Mucosa of rectum (tissue), 2 donors: Measurements from ENCODE around the gene IGFLR1.

ENCODE experiments used
- H3K27ac ChIP-seq, 2 donors: one replicate each; pipeline ENCODE4 v1.7.0; 2013; ENCODE audit warnings: inconsistent platforms in 2 of 2, low read depth in 2 of 2, low read length in 2 of 2
- H3K27me3 ChIP-seq, 2 donors: one replicate each; pipeline ENCODE4 v1.7.0; 2013; ENCODE audit warnings: low read length in 2 of 2; ENCODE audit not compliant: control insufficient read depth in 2 of 2, insufficient read depth in 2 of 2
- H3K36me3 ChIP-seq, 2 donors: one replicate each; pipeline ENCODE4 v1.7.0; 2013; ENCODE audit warnings: low read length in 2 of 2; ENCODE audit not compliant: control insufficient read depth in 2 of 2, insufficient read depth in 2 of 2
- H3K4me1 ChIP-seq, 2 donors: one replicate each; pipeline ENCODE4 v1.7.0; 2013; ENCODE audit warnings: low read length in 2 of 2, mild to moderate bottlenecking in 1 of 2; ENCODE audit not compliant: control insufficient read depth in 2 of 2, insufficient read depth in 2 of 2
- H3K4me3 ChIP-seq, 2 donors: one replicate each; pipeline ENCODE4 v1.7.0; 2013; ENCODE audit warnings: low read length in 2 of 2
- H3K9ac ChIP-seq, 2 donors: one replicate each; pipeline ENCODE4 v1.7.0; 2013; ENCODE audit warnings: low read length in 2 of 2, low read depth in 1 of 2, mild to moderate bottlenecking in 1 of 2
- H3K9me3 ChIP-seq, 2 donors: one replicate each; pipeline ENCODE4 v1.7.0; 2013; ENCODE audit warnings: low read length in 2 of 2; ENCODE audit not compliant: control insufficient read depth in 2 of 2
- donor health status: healthy.
- donor health status: Normal muscosa, but diverticular disease.

IGFLR1 gene

DNA sequence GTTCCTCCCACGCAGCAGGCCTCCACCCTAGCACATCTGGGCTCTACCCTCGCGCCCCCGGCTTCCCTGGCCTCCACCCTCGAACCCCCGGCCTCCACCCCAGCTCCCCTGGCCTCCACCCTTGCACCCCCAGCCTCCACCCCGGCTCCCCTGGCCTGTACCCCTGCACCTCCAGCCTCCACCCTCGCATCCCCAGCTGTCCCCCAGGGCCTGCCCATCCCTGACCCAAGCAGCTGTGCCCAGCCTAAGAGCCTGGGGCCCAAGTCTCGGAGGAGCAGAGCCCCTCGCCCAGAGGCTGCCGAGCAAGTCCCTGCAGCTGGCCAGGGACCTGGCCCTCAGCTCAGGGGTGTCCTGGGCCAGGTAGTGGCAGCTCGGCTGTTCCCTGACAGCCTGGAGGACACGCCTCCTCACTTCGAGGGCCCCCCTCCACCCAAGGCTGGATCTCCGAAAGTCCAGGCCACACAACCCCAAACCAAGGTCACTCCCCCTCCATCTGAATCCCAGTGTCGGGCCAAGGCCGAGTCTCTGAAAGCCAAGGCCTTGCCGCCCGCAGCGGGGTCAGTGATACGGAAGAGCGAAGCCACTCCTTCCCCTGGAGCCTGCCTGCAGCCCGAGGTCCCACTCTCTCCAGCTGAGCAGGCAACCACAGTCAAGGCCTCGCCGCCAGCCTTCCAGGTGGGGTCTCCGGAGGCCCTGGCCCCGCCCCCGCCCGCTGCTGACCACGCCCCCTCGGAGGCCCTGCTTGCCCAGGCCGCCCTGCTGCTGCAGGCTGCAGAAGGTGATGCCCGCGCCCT is 25.2 kb upstream of the IGFLR1 start:
- Histone ChIP-seq H3K36me3 (peaks cover 6 to 14% of the 10 kb centered on the region in 2 donors), H3K4me1 (no peaks in the 10 kb centered on the region), H3K9me3 (no peaks in the 10 kb centered on the region), H3K27me3 (no peaks in the 10 kb centered on the region), H3K4me3 (no peak overlapping the region), H3K9ac (no peak overlapping the region), H3K27ac (no peak overlapping the region)

DNA sequence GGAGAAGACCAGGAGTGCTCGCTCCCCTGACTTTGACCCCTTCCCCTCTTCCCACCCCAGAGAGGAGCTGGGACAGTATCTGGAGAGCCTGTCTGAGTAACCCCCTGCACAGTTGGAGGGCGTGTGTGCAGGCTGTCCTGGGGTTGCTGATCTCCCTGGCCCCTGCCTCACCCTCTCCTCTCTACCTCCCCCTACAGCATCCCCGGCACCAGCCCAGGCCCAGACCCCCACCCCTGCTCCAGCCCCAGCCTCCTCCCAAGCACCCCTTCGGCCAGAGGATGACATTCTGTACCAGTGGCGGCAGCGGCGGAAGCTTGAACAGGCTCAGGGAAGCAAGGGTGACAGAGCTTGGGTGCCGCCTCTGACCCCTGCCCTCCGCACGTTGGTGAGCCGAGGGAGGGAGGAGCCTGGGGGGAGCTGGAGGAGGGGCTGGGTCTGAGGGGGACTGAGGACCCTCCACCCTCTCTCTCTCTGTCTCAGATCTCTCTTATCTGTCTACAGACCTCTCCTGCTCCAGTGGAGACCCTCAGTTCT is 24.4 kb upstream of the IGFLR1 start:
- Histone ChIP-seq H3K9ac (no peak overlapping the region), H3K4me3 (no peak overlapping the region), H3K36me3 (peaks cover 11 to 19% of the 10 kb centered on the region in 2 donors), H3K9me3 (no peaks in the 10 kb centered on the region), H3K4me1 (no peaks in the 10 kb centered on the region), H3K27ac (no peak overlapping the region), H3K27me3 (no peaks in the 10 kb centered on the region)

DNA sequence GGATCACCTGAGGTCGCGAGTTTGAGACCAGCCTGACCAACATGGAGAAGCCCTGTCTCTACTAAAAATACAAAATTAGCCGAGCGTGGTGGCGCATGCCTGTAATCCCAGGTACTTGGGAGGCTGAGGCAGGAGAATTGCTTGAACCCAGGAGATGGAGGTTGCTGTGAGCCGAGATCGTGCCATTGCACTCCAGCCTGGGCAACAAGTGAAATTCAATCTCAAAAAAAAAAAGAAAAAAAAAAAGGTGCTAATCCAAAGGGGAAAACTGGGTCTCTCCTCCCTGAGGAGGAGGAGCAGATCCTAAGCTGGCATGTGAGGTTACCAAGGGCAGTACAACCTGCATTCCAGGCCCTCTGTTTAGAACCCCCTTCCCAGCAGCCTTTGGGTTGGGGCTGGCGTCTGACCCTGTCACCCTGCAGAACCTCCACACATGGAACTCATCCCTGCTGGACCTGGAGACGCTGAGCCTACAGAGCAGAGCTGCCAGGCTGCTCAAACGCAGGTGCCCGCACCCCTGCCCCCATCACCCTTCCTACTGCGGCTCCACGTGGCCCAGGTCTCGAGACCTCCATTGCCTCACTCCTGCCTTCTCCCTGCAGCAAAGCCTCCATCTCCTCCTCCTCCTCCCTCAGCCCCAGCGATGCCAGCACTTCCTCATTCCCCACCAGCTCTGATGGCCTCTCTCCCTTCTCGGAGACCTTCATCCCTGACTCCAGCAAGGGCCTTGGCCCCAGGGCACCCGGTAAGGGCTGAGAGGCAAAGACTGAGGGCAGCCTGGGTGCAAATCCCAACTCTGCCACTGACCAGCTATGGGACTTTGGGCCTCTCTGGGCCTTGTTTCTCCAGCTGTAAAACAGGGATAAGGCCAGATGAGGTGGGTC is 22.4 kb upstream of the IGFLR1 start:
- Histone ChIP-seq H3K27ac (no peak overlapping the region), H3K9ac (no peak overlapping the region), H3K36me3 (peaks cover 11 to 19% of the 10 kb centered on the region in 2 donors), H3K27me3 (no peaks in the 10 kb centered on the region), H3K4me1 (no peaks in the 10 kb centered on the region), H3K4me3 (no peak overlapping the region), H3K9me3 (no peaks in the 10 kb centered on the region)

DNA sequence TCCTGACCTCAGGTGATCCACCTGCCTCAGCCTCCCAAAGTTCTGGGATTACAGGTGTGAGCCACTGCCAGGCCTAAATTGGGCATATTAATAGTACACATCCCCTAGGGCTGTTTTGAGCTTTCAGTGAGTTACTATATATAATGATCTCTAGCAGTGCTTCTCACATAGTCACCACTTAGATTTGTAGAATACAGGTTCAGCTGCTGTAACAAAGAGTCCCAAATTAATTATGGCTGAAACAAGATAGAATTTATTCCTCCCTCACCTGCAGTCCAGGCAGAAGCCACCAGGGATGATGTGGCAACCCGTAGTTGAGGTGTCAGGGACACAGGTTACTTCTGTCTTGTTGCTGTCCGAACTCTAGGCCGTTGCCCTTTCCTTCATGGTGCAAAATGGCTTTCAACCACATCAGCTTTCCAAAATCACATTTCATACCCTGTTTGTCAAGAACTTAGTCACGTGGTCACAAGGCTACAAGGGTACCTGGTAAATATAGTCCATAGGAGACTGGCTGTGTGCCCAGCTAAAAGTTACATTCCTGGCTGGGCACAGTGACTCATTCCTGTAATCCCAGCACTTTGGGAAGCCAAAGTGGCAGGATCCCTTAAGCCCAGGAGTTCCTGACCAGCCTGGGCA is 18.6 kb upstream of the IGFLR1 start:
- peaks cover 0 to 3% of the 10 kb centered on the region in 2 donors for H3K27me3 ChIP-seq
- peaks cover 19 to 20% of the 10 kb centered on the region in 2 donors for H3K4me1 ChIP-seq
- H3K9me3 ChIP-seq: no peaks in the 10 kb centered on the region
- peaks cover 11 to 16% of the 10 kb centered on the region in 2 donors for H3K36me3 ChIP-seq
- no peak overlapping the region for H3K9ac ChIP-seq
- no peak overlapping the region for H3K4me3 ChIP-seq
- H3K27ac ChIP-seq: no peak overlapping the region

DNA sequence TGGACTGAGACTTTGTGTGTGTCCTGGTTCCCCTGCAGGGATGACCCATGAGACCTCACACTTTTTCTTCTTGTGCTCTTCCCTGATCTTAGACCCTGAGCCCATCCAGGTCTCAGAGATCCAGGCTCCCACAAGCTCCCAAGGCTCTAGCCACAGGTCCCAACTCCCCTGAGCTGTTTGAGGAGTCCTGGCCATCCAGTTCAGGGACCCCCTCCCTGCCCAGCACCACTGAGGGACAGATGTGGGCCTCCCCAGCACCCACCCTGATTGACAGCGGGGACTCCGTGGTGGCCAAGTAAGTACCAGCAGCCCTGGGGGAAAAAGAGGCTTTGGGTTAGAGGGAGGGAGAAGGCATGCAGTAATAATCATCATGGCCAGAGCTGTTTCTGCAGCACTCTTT is 17.4 kb upstream of the IGFLR1 start:
- peaks cover 28% of the 10 kb centered on the region in 2 donors for H3K4me1 ChIP-seq
- peaks cover 7 to 11% of the 10 kb centered on the region in 2 donors for H3K36me3 ChIP-seq
- no peaks in the 10 kb centered on the region for H3K9me3 ChIP-seq
- H3K9ac ChIP-seq: no peak overlapping the region
- peaks cover 0 to 3% of the 10 kb centered on the region in 2 donors for H3K27me3 ChIP-seq
- no peak overlapping the region for H3K4me3 ChIP-seq
- H3K27ac ChIP-seq: no peak overlapping the region

DNA sequence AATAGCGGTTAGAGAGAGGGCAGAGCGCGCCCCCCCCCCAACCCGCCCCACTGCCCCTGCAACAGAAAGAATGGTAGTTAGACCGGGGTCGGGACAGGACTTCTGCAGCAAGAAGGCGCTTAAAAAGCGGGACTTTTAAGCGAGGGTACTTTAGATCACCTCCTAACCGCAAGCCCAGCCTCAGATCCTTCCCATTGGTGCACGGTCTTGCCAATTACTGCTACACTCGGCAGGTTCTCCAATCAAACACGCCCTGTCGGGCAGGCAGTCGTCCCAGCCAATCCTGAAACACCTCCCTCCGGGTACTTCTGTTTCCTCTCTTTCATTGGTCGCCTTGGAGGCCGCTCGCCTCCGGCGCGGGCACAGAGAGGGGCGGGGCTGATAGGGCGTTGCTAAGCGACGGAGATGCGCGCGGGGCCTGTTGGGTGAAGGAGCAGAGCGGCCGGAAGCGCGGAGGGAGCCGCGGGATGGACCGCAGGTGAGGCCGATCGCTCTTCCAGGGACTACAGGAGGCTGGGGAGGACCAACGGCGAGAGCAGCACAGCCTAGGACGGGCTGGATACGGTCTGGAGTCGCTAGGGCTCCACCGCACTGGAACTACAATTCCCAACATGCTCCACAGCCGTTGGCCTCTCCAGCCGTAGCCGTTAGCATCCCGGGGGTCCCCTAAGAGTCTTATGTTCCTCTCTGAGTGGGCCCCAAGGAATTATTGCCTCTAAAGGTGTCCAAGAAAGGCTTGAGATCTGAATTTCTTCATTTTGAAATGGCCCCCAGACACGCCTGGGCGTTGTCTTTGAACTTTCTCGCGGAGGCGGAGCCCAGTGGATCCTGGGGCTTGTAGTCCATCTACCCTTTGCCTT is 15.7 kb upstream of the IGFLR1 start, which contains the start of gene PROSER3:
PROSER3 (plus strand) TSS at position 428 of the 860 bp plus-strand sequence; CDS start at position 468, 40 bp downstream.
- Histone ChIP-seq H3K36me3 (peaks cover 15 to 17% of the 10 kb centered on the region in 2 donors), H3K27ac (peak within 1 kb of the TSS; percentile 94 to 97), H3K9me3 (no peaks in the 10 kb centered on the region), H3K4me1 (peaks cover 28% of the 10 kb centered on the region in 2 donors), H3K27me3 (peaks cover 0 to 3% of the 10 kb centered on the region in 2 donors), H3K9ac (peak within 1 kb of the TSS; percentile 92), H3K4me3 (peak within 1 kb of the TSS; percentile 98 to 100)

DNA sequence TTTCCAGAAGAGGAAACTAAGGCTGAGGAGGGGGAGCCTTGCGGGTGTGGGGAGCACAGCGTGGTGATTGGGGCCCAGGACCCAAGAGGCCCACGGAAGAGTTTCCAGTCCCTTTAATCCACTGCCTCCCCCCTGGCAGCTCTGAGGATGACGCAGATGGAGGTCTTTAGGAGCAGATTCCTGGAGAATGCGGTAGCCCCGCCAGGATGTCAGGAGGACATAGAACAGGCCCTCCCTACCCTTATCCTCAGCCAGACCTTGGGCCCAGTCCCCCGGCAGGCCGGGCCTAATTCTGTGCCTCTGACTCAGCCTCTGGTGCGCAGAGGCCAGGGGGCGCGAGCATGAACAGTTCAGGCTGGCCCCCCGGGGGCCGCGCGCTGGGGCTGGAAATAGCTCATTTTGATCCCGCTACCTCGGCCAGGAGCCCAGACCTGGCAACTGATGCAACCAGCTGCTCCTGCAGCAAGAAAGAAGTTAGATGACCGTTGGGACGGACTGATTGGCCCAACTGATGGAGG is 15.0 kb upstream of the IGFLR1 start:
- no peaks in the 10 kb centered on the region for H3K9me3 ChIP-seq
- no peak overlapping the region for H3K9ac ChIP-seq
- peaks cover 28% of the 10 kb centered on the region in 2 donors for H3K4me1 ChIP-seq
- peak overlapping the region; percentile 57 to 98 for H3K4me3 ChIP-seq
- peaks cover 21 to 23% of the 10 kb centered on the region in 2 donors for H3K36me3 ChIP-seq
- peaks cover 0 to 3% of the 10 kb centered on the region in 2 donors for H3K27me3 ChIP-seq
- peak overlapping the region; percentile 59 to 97 for H3K27ac ChIP-seq

DNA sequence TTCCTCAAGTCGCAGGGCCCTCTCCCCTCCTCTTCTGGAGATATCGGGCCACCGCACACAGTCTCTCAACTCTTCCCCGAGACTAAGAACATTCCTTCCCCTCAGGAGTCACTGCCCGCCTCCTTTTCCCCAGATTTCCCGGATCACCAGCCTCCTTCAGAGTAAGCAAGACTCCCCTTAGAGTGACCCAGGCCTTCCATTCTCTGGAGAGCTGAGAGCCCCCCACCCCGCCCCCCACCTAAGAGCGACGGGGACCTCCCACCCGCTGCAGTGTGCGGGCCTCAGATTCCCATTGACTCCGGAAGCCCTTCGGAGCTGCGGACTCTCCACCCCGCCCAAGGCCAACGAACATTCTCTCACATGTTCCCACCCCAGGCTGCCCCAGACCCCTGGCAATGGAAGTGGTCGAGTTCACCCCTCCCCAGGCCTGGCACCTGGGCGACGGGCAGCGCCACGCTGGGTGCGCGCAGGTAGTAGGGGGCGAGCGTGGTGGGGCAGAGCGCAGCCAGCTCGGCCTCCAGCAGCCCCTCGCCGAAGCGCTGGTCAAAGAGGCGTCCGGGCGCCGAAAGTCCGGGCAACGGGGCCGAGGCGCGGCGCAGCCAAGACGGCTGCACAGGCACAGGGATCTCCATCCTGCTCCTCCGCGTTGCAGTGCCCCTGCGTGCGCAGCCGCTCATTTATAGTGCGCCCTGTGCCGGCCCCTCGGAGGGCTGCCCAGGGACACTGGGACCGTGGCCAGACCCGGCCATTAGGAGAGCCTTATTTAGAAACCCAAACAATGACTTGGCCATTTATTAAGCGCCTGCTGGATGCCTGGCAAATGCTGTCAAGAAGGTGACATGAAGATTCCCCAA is 14.4 kb upstream of the IGFLR1 start, which contains the start of gene HSPB6:
HSPB6 (minus strand) TSS at position 653 of the 854 bp plus-strand sequence; CDS start at position 632, 21 bp downstream.
- no peaks in the 10 kb centered on the region for H3K9me3 ChIP-seq
- H3K4me3 ChIP-seq: peak within 1 kb of the TSS; percentile 57 to 98
- H3K4me1 ChIP-seq: peaks cover 28% of the 10 kb centered on the region in 2 donors
- peaks cover 15 to 18% of the 10 kb centered on the region in 2 donors for H3K36me3 ChIP-seq
- H3K9ac ChIP-seq: peak within 1 kb of the TSS; percentile 47
- peak within 1 kb of the TSS; percentile 59 to 97 for H3K27ac ChIP-seq
- peaks cover 0 to 3% of the 10 kb centered on the region in 2 donors for H3K27me3 ChIP-seq
